GM21381 (cell line): ENCODE data around the gene LRP2BP.
"Not testable (repeated sequence)": the region's sequence is repeated elsewhere in the genome, so short reads cannot be mapped to it uniquely, and the experiment has no call there.

Experiments
- ATAC-seq: cut with Tn5 transposase; IDR thresholded peaks from one replicate; pipeline ENCODE4 v1.9.1; 2021; ENCODE audit warnings: mild to moderate bottlenecking, moderate library complexity; ENCODE audit not compliant: unreplicated experiment

The LRP2BP gene

GRCh38 chr4:185329879-185330510, 65.7 kb downstream of the LRP2BP start:
- ATAC-seq = not testable (repeated sequence)

- no peak for ATAC-seq
Measured at GRCh38 chr4:185328586-185328985, 67.1 kb downstream of the LRP2BP start.

- ATAC-seq = not testable (repeated sequence)
Measured at GRCh38 chr4:185325721-185326120, 70.0 kb downstream of the LRP2BP start.

- ATAC-seq = not testable (repeated sequence)
Measured at GRCh38 chr4:185324361-185324760, 71.4 kb downstream of the LRP2BP start.

- ATAC-seq = no peak
Measured at GRCh38 chr4:185323606-185324005, 72.1 kb downstream of the LRP2BP start.

- no peak for ATAC-seq
Measured at GRCh38 chr4:185322803-185323202, 72.9 kb downstream of the LRP2BP start.

GRCh38 chr4:185318679-185319078, 77.0 kb downstream of the LRP2BP start:
- ATAC-seq = no peak

- ATAC-seq = no peak
Measured at GRCh38 chr4:185317880-185318279, 77.8 kb downstream of the LRP2BP start.

GRCh38 chr4:185317462-185317861, 78.3 kb downstream of the LRP2BP start:
- ATAC-seq = not testable (repeated sequence)
